GM12878 (cell line): ENCODE results near the gene RARB. TPM values are rescaled to one million over a fixed set of nuclear protein-coding genes. Genes with fewer than 3 reads are reported as not detected.

Experiments
- ATAC-seq: fragments of 200-7000 bp; cut with Tn5 transposase; 3 replicates; pipeline ENCODE4 v1.9.1; 2020; ENCODE audit warnings: mild to moderate bottlenecking, moderate library complexity
- BruUV-seq: library from RNA; stranded (reverse); fragments of 400-500 nt; replicated peaks from 2 replicates; lab custom pipeline; 2021; lab: Mats Ljungman, UMichigan
- CTCF ChIA-PET: fragments of 300-600 bp; sonication (Branson Sonifier 250); formaldehyde crosslinking; extraction: SDS; loops from one replicate; lab custom pipeline; 2021; ENCODE audit warnings: inconsistent platforms; lab: Yijun Ruan, JAX
- POLR2A ChIA-PET: fragments of 350-600 bp; formaldehyde crosslinking; extraction: SDS; loops from one replicate; lab custom pipeline; 2021; ENCODE audit warnings: inconsistent platforms; lab: Charles Lee
- RAD21 ChIA-PET: fragments of 300-600 bp; sonication (Branson Sonifier 250); formaldehyde crosslinking; loops from one replicate; lab custom pipeline; 2023; ENCODE audit warnings: antibody characterized with exemption; ENCODE audit not compliant: unreplicated experiment; lab: Charles Lee
- SMC1A ChIA-PET: fragments of 300-600 bp; sonication (Branson Sonifier 250); formaldehyde crosslinking; loops from one replicate; lab custom pipeline; 2023; ENCODE audit not compliant: unreplicated experiment, uncharacterized antibody; lab: Charles Lee
- DNase-seq: peaks from one replicate; pipeline ENCODE4 v3.0.0-alpha.2; 2011; ENCODE audit warnings: low read depth, low spot score
- FAIRE-seq: peaks from 3 replicates; lab custom pipeline; 2011; peaks lifted over from hg19 to GRCh38; lab: Jason Lieb, UNC
- H2AFZ ChIP-seq: 2 replicates; pipeline ENCODE4 v1.6.0; 2011; ENCODE audit warnings: low read depth, low read length, control low read depth; ENCODE audit not compliant: control insufficient read depth
- H3K27ac ChIP-seq: 2 replicates; pipeline ENCODE4 v1.5.1; 2011; ENCODE audit warnings: control low read depth; ENCODE audit not compliant: control insufficient read depth, insufficient read depth
- H3K27me3 ChIP-seq, 2 experiments: replicated peaks in 1 of 2; 2 replicates each; pipeline versions ENCODE4 v1.6.0 to v1.6.1; 2011; ENCODE audit warnings: low read length in 1 of 2; ENCODE audit not compliant: control insufficient read depth in 2 of 2, insufficient read depth in 2 of 2
- H3K36me3 ChIP-seq, 2 experiments: 2 replicates each; pipeline ENCODE4 v1.5.1; 2011; ENCODE audit warnings: low read length in 1 of 2; ENCODE audit not compliant: control insufficient read depth in 2 of 2, insufficient read depth in 2 of 2
- H3K4me1 ChIP-seq: 2 replicates; pipeline ENCODE4 v1.6.1; 2011; ENCODE audit warnings: mild to moderate bottlenecking, low read length, moderate library complexity, mixed read lengths; ENCODE audit not compliant: control insufficient read depth, insufficient read depth
- H3K4me2 ChIP-seq: 2 replicates; pipeline ENCODE4 v1.6.0; 2011; ENCODE audit warnings: control low read depth; ENCODE audit not compliant: control insufficient read depth, insufficient read depth
- H3K4me3 ChIP-seq: fragments of 200-600 bp; sonication (generic); 2 replicates; pipeline ENCODE4 v1.5.1; 2016
- H3K79me2 ChIP-seq: 2 replicates; pipeline ENCODE4 v1.6.0; 2011; ENCODE audit warnings: low read length; ENCODE audit not compliant: control insufficient read depth, insufficient read depth
- H3K9ac ChIP-seq: 2 replicates; pipeline ENCODE4 v1.8.0; 2011; ENCODE audit warnings: low read length, control low read depth, mixed read lengths; ENCODE audit not compliant: control insufficient read depth, insufficient read depth
- H3K9me3 ChIP-seq: replicated peaks from 3 replicates; pipeline ENCODE4 v1.5.1; 2011; ENCODE audit warnings: mild to moderate bottlenecking, low read length; ENCODE audit not compliant: control insufficient read depth, insufficient read depth
- H4K20me1 ChIP-seq: 2 replicates; pipeline ENCODE4 v1.6.0; 2011; ENCODE audit not compliant: control insufficient read depth, insufficient read depth
- BRCA1 ChIP-seq: IDR thresholded peaks from 2 replicates; pipeline ENCODE4 v1.6.1; 2011; ENCODE audit warnings: low read depth, low read length, improper control_type of control experiment
- CEBPB ChIP-seq, 2 experiments: fragments of 150-350 bp in 1 of 2; IDR thresholded peaks; 2 replicates each; pipeline ENCODE4 v1.6.1; 2012 to 2014; ENCODE audit warnings: low read depth in 2 of 2, low read length in 2 of 2, borderline replicate concordance in 1 of 2, inconsistent platforms in 1 of 2
- ESRRA ChIP-seq: IDR thresholded peaks from 2 replicates; pipeline ENCODE4 v1.6.1; 2012; ENCODE audit warnings: mild to moderate bottlenecking, low read length, improper control_type of control experiment
- IKZF1 ChIP-seq: fragments of 450-650 bp; conservative IDR thresholded peaks from 2 replicates; pipeline ENCODE4 v1.6.1; 2017; ENCODE audit warnings: antibody characterized with exemption, mild to moderate bottlenecking
- MEF2A ChIP-seq: IDR thresholded peaks from 2 replicates; pipeline ENCODE4 v1.6.1; 2011; ENCODE audit warnings: low read depth, mild to moderate bottlenecking, low read length, moderate library complexity; ENCODE audit not compliant: insufficient read depth
- RCOR1 ChIP-seq: conservative IDR thresholded peaks from 2 replicates; pipeline ENCODE4 v1.6.1; 2012; ENCODE audit warnings: low read depth, low read length, improper control_type of control experiment
- SIX5 ChIP-seq: IDR thresholded peaks from 2 replicates; pipeline ENCODE4 v1.6.1; 2011; ENCODE audit warnings: mild to moderate bottlenecking, low read depth, low read length, moderate library complexity; ENCODE audit not compliant: severe bottlenecking
- TCF7 ChIP-seq: IDR thresholded peaks from 2 replicates; pipeline ENCODE4 v1.6.1; 2014; ENCODE audit warnings: antibody characterized with exemption, borderline replicate concordance
- ZNF217 ChIP-seq: fragments of 450-650 bp; IDR thresholded peaks from 2 replicates; pipeline ENCODE4 v1.6.1; 2017; ENCODE audit warnings: antibody characterized with exemption, mild to moderate bottlenecking
- ZNF592 ChIP-seq: fragments of 450-650 bp; IDR thresholded peaks from 2 replicates; pipeline ENCODE4 v1.6.1; 2017; ENCODE audit warnings: mild to moderate bottlenecking, moderate library complexity
- WGBS: methylation state at CpG from one replicate; pipeline ENCODE4 v1.1.6; 2016; ENCODE audit warnings: low lambda C conversion rate; ENCODE audit not compliant: insufficient replicate concordance, insufficient coverage; ENCODE audit errors: missing lambda C conversion rate; 5-methylcytosine and 5-hydroxymethylcytosine counted together
- in situ Hi-C: fragments of 300-500 bp; cut with MboI; formaldehyde crosslinking; loops from 9 replicates; pipeline ENCODE4 v1.14.3; 2018; ENCODE audit warnings: mixed read lengths
- intact Hi-C: fragments of 100-400 bp; cut with micrococcal nuclease; formaldehyde crosslinking; loops from one replicate; pipeline ENCODE4 v1.14.2; 2022; ENCODE audit not compliant: unreplicated experiment
- polyA plus RNA-seq, 11 experiments: library from polyadenylated mRNA; depleted of rRNA in 4 of 11; unstranded in 6 of 11; stranded (reverse) in 5 of 11; fragments of >200 nt; fragmentation: Nextera tagmentation in 4 of 11; fragmentation: Illumina TruSeq in 1 of 11; extraction: Ambion mirVana in 4 of 11; extraction: Trizol in 1 of 11; gene quantifications; 1 replicate in 1 of 11; 2 replicates in 10 of 11; pipeline versions ENCODE4 v1.2.1 to v1.2.3, GENCODE V29; 2011 to 2016; ENCODE audit warnings: inconsistent platforms in 2 of 11, missing spikeins in 2 of 11, low read depth in 1 of 11
- total RNA-seq, 4 experiments: library from RNA; depleted of rRNA in 3 of 4; stranded (reverse); fragments of >200 nt in 3 of 4; fragmentation: Illumina TruSeq in 1 of 4; extraction: Trizol in 1 of 4; gene quantifications; 2 replicates each; pipeline versions ENCODE4 v1.2.1 to v1.2.3, GENCODE V29; 2013 to 2021

Gene RARB
- total and polyA plus RNA-seq, 10 of the 15 experiments (the other 5 are each of a cell fraction or from before 2014, with no cell fraction given) = 0.05 to 0.06 TPM; not detected in 8

DNA sequence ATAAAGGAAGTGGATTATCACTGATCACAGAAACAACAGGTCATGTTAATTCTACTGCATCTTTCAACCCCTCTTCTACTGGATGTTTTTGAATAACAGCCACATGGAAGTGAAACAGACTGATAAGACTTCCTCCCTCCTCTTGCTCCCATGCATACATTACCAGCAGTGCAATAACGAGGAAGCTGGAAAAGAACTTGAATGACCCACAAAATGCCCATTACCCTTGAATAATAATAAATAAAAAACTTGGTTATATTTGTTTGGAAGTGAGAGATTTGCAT, 51.6 kb downstream of the RARB start:
- in situ Hi-C loops = no loop called here
- no peak for ATAC-seq
- no peak overlapping the region for H3K27ac ChIP-seq
- WGBS = 0% methylated on average over 1 of the region's 1 CpG
- H3K79me2 ChIP-seq = no peaks in the 10 kb centered on the region
- no peak for FAIRE-seq
- no peak overlapping the region for H2AFZ ChIP-seq
- ChIA-PET RAD21 (no interaction called here), POLR2A (no interaction called here), CTCF (interaction anchor here (1.0 kb wide), 1 partner anchor 263 kb away, joined by 3 read pairs; no protein-coding TSS in a partner anchor), SMC1A (no interaction called here)
- H3K9ac ChIP-seq = no peak overlapping the region
- H3K4me2 ChIP-seq = no peak overlapping the region
- H3K9me3 ChIP-seq = no peaks in the 10 kb centered on the region
- no peaks in the 10 kb centered on the region for H3K4me1 ChIP-seq
- no peak overlapping the region for H3K4me3 ChIP-seq
- TF ChIP-seq MEF2A = no peak
- TF ChIP-seq ZNF217 = no peak
- TF ChIP-seq ZNF592 = no peak
- no peak for TF ChIP-seq TCF7
- TF ChIP-seq BRCA1 = no peak
- no peak for TF ChIP-seq SIX5
- TF ChIP-seq RCOR1 = no peak
- no peak for TF ChIP-seq CEBPB (IDR thresholded peaks at IDR 0.05; ENCODE audit: borderline replicate concordance in 1 of 2, low read depth in 2 of 2, low read length in 2 of 2)
- TF ChIP-seq IKZF1 = no peak
- no peak for TF ChIP-seq ESRRA
- intact Hi-C loops = no loop called here
- no peaks in the 10 kb centered on the region for H4K20me1 ChIP-seq
- no peaks in the 10 kb centered on the region for H3K27me3 ChIP-seq
- H3K36me3 ChIP-seq = no peaks in the 10 kb centered on the region
- DNase-seq = no peak
- BruUV-seq = no TSS peak
